ENCODE results near the gene GSDME. TPM values are rescaled to one million over a fixed set of nuclear protein-coding genes. Genes with fewer than 3 reads are reported as not detected.

Gene GSDME
- total RNA-seq (33.9 and 35.1 TPM in 2 replicates), polyA plus RNA-seq (48.1 and 48.6 TPM in 2 replicates)

DNA sequence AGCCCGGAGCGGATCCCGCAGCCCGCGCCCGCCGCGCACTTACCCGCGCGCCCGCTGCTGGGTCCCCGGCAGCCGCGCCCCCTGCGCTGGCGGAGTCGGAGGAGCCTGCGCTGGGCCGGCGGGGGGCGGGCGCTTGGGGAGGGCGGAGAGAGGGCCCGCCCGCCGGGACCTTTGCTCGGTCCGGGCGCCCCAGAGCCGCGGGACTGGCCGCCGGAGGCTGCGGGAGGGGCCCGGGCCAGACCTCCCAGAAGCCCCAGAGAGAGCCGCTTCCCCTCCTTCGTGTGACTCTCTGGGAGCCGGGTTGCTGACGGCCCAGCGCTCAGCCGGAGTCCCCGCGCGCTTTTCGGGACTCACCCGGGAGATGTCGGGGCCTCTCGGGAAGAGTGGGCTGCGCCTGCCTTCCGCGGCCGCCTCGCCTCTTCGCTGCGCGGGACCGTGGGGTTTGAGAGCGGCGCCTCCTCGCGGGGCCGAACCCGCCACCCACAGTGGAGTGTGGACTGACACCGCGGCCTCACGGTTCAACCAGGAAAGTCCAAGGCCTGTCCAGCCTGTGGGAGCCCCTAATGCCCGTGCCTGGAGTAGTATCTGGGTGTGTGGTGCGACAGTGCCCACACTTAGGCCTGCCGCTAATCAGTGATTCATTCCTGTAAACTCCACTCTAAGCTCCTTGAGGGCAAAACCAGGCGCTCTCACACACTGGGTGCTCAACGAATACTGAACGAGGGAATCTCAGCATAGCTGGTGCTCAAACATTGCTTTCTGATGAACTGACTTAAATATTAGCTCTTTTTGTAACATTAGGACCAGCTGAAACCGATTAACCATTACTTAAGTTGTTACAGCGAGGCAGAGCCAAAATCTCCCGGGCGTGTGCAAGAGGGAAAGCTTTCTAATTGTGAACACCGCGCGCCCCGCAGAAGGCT lies at the start of gene GSDME:
Gene GSDME (minus strand): TSS at position 112 of the 923 bp plus-strand sequence. CDS start 7,690 bp downstream, outside the sequence.
- no peaks in the 10 kb centered on the region for H4K20me1 ChIP-seq (ENCODE audit: insufficient read depth, poor library complexity, severe bottlenecking)
- H2AFZ ChIP-seq: peak within 1 kb of the TSS; percentile 88
- peaks cover 13% of the 10 kb centered on the region for H3K4me1 ChIP-seq (ENCODE audit: insufficient read depth)
- no peaks in the 10 kb centered on the region for H3K9me2 ChIP-seq (replicated peaks; ENCODE audit: insufficient read depth)
- no peaks in the 10 kb centered on the region for H3K36me3 ChIP-seq (replicated peaks; ENCODE audit: insufficient read depth, low read depth)
- peak within 1 kb of the TSS; percentile 82 for H3K4me2 ChIP-seq
- peak within 1 kb of the TSS; percentile 99 for H3K27ac ChIP-seq
- H3K4me3 ChIP-seq: peak within 1 kb of the TSS; percentile 81
- H3K79me2 ChIP-seq: peaks cover 18% of the 10 kb centered on the region
- TF ChIP-seq, protein P1, sequence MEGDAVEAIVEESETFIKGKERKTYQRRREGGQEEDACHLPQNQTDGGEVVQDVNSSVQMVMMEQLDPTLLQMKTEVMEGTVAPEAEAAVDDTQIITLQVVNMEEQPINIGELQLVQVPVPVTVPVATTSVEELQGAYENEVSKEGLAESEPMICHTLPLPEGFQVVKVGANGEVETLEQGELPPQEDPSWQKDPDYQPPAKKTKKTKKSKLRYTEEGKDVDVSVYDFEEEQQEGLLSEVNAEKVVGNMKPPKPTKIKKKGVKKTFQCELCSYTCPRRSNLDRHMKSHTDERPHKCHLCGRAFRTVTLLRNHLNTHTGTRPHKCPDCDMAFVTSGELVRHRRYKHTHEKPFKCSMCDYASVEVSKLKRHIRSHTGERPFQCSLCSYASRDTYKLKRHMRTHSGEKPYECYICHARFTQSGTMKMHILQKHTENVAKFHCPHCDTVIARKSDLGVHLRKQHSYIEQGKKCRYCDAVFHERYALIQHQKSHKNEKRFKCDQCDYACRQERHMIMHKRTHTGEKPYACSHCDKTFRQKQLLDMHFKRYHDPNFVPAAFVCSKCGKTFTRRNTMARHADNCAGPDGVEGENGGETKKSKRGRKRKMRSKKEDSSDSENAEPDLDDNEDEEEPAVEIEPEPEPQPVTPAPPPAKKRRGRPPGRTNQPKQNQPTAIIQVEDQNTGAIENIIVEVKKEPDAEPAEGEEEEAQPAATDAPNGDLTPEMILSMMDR (IDR thresholded peaks at IDR 0.05; ENCODE audit: poor library complexity): peak; percentile 11
- TF ChIP-seq EZH2 (IDR thresholded peaks at IDR 0.05; ENCODE audit: borderline replicate concordance): no peak
- H3K27me3 ChIP-seq: no peaks in the 10 kb centered on the region
- WGBS (ENCODE audit: low lambda C conversion rate, missing lambda C conversion rate): 14% methylated on average over 48 of the region's 81 CpGs
- DNase-seq (ENCODE audit: low spot score): peak; percentile 90
- H3K9me3 ChIP-seq (ENCODE audit: low read depth): no peaks in the 10 kb centered on the region

DNA sequence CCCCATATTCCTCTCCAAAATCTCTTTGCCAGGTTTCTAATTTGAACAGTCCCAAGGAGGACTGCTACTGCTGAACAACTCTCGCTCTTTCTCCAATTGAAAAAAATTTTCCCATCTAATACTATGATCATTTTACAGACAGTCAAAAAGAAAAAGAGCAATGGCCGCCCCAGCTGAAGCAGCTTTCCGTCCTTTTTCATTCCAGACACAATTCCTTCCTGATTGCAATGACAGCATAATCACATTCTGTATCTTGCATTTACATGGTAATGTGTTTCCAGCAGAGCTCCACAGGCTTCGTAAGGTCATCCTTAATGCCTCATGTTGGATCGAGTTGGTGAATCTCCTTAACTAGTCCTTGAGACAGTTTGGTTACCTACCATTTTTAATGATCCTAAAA lies 45.0 kb upstream of the GSDME start:
- H3K4me2 ChIP-seq: no peak overlapping the region
- no peak for DNase-seq (ENCODE audit: low spot score)
- H3K4me1 ChIP-seq (ENCODE audit: insufficient read depth): no peaks in the 10 kb centered on the region
- H3K9me3 ChIP-seq (ENCODE audit: low read depth): no peaks in the 10 kb centered on the region
- no peaks in the 10 kb centered on the region for H3K79me2 ChIP-seq
- H3K27ac ChIP-seq: no peak overlapping the region
- no peaks in the 10 kb centered on the region for H3K36me3 ChIP-seq (replicated peaks; ENCODE audit: insufficient read depth, low read depth)
- 93% methylated on average over 5 of the region's 5 CpGs for WGBS (ENCODE audit: low lambda C conversion rate, missing lambda C conversion rate)
- no peaks in the 10 kb centered on the region for H4K20me1 ChIP-seq (ENCODE audit: insufficient read depth, poor library complexity, severe bottlenecking)
- H3K9me2 ChIP-seq (replicated peaks; ENCODE audit: insufficient read depth): no peaks in the 10 kb centered on the region
- no peak overlapping the region for H3K4me3 ChIP-seq
- H2AFZ ChIP-seq: no peak overlapping the region
- no peaks in the 10 kb centered on the region for H3K27me3 ChIP-seq
- TF ChIP-seq, protein P1 (IDR thresholded peaks at IDR 0.05; ENCODE audit: poor library complexity): no peak
- TF ChIP-seq EZH2phosphoT487 (IDR thresholded peaks at IDR 0.05; ENCODE audit: low read depth, severe bottlenecking, unreplicated experiment): no peak
- TF ChIP-seq EZH2 (IDR thresholded peaks at IDR 0.05; ENCODE audit: borderline replicate concordance): no peak

DNA sequence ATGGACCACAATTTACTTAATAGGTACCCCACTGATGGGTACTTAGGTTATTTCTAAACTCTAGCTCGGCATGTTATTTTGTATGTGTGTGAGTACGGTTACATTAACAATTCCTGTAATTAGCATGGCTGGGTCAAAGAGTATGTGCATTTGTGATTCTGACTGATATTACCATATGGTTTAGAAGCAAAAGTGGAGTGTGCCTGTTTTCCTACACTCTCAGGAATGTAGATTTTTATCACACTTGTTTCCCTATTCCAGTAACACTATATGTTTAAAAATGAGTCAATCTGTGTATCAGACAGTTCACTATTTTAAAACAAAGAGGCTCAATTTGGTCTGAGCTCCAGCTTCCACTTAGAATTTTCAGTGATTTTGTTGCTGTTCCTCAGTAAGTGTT lies 44.6 kb upstream of the GSDME start:
- no peaks in the 10 kb centered on the region for H3K36me3 ChIP-seq (replicated peaks; ENCODE audit: insufficient read depth, low read depth)
- no peak overlapping the region for H3K4me2 ChIP-seq
- 96% methylated on average over 2 of the region's 2 CpGs for WGBS (ENCODE audit: low lambda C conversion rate, missing lambda C conversion rate)
- no peak for TF ChIP-seq EZH2 (IDR thresholded peaks at IDR 0.05; ENCODE audit: borderline replicate concordance)
- H3K4me1 ChIP-seq (ENCODE audit: insufficient read depth): no peaks in the 10 kb centered on the region
- H3K9me2 ChIP-seq (replicated peaks; ENCODE audit: insufficient read depth): no peaks in the 10 kb centered on the region
- H3K4me3 ChIP-seq: no peak overlapping the region
- no peak overlapping the region for H3K27ac ChIP-seq
- H3K9me3 ChIP-seq (ENCODE audit: low read depth): no peaks in the 10 kb centered on the region
- no peaks in the 10 kb centered on the region for H3K27me3 ChIP-seq
- no peak overlapping the region for H2AFZ ChIP-seq
- no peaks in the 10 kb centered on the region for H4K20me1 ChIP-seq (ENCODE audit: insufficient read depth, poor library complexity, severe bottlenecking)
- no peak for DNase-seq (ENCODE audit: low spot score)
- no peaks in the 10 kb centered on the region for H3K79me2 ChIP-seq

DNA sequence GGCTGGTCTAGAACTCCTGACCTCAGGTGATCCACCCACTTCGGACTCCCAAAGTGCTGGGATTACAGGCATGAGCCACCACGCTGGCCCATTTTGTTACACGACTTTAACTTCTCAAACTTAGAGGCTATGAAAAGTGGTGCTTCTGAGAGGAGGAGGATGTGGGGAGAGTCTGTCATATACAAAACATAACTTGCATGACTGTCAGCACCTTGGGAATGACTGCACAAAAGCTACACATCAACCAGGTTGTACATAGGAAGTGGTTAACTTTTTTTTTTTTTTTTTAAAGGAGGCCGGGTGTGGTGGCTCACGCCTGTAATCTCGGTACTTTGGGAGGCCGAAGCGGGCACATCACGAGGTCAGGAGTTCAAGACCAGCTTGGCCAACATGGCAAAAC lies 43.4 kb upstream of the GSDME start:
- H3K4me1 ChIP-seq (ENCODE audit: insufficient read depth): no peaks in the 10 kb centered on the region
- no peaks in the 10 kb centered on the region for H3K9me2 ChIP-seq (replicated peaks; ENCODE audit: insufficient read depth)
- H3K36me3 ChIP-seq (replicated peaks; ENCODE audit: insufficient read depth, low read depth): no peaks in the 10 kb centered on the region
- no peak overlapping the region for H2AFZ ChIP-seq
- WGBS (ENCODE audit: low lambda C conversion rate, missing lambda C conversion rate): 94% methylated on average over 9 of the region's 9 CpGs
- H3K4me2 ChIP-seq: no peak overlapping the region
- H3K4me3 ChIP-seq: no peak overlapping the region
- TF ChIP-seq EZH2 (IDR thresholded peaks at IDR 0.05; ENCODE audit: borderline replicate concordance): no peak
- no peak for TF ChIP-seq EZH2phosphoT487 (IDR thresholded peaks at IDR 0.05; ENCODE audit: low read depth, severe bottlenecking, unreplicated experiment)
- TF ChIP-seq, protein P1 (IDR thresholded peaks at IDR 0.05; ENCODE audit: poor library complexity): no peak
- no peak for DNase-seq (ENCODE audit: low spot score)
- H4K20me1 ChIP-seq (ENCODE audit: insufficient read depth, poor library complexity, severe bottlenecking): no peaks in the 10 kb centered on the region
- no peaks in the 10 kb centered on the region for H3K27me3 ChIP-seq
- H3K79me2 ChIP-seq: no peaks in the 10 kb centered on the region
- no peak overlapping the region for H3K27ac ChIP-seq
- H3K9me3 ChIP-seq (ENCODE audit: low read depth): no peaks in the 10 kb centered on the region
